ENCODE results near the gene AUTS2.

GRCh38 chr7:70044981-70045380 is 446.7 kb downstream of the AUTS2 start:
- TF ChIP-seq POLR2AphosphoS5 (IDR thresholded peaks at IDR 0.05) (no peak), CTCF (IDR thresholded peaks at IDR 0.05 in 8 of 11, conservative IDR thresholded peaks at IDR 0.05 in 3 of 11) (no peak), POLR2A (IDR thresholded peaks at IDR 0.05) (no peak)

Data from spleen (tissue), 7 donors.